ENCODE measurements around the gene ADARB2.

ADARB2 gene

DNA sequence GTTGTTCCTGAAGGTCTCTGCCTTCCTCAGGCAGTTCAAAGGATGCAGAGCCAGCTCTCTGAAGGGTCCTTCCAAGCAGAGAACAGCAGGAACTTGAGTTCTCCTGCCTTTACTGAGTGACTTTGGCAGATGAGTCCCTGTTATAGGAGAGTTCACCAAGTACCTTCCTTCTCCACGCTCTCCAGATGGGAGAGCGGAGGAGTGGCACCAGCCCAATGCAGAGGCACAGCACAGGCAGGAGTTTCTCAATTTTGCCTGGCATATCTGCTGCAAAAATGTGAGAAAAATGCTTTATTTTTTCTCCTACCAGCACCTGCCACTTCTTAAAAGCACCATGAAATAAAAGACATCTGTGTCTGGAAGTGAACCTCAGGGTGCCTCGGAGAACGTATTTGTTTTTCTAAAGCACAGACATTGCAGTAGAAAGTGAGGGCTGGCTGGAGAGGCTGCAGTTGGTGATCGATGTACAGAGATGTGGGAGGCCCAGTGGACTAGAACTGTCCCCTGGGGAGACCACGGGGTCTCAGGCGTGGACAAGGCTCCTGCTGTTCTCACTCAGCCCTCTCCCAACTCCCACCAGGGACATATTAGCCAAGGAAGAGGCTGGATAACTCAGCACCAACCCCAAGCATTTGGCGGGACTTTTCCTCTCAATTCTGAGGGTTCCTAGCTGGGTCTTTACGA is 506.6 kb downstream of the ADARB2 start (continued):
- TF ChIP-seq ZNF132 (tag by site-specific recombination; IDR thresholded peaks at IDR 0.05; ENCODE audit: borderline replicate concordance) = no peak
- TF ChIP-seq ZNF529 (tag by site-specific recombination; IDR thresholded peaks at IDR 0.05; ENCODE audit: insufficient replicate concordance) = no peak

GRCh38 chr10:1230138-1230537 is 507.2 kb downstream of the ADARB2 start:
- H3K9me3 ChIP-seq (ENCODE audit: control insufficient read depth, insufficient read depth, low read depth, low read length) = no peaks in the 10 kb centered on the region
- peaks cover 0 to 6% of the 10 kb centered on the region in 2 experiments; a peak in 1 of 3 replicates for H3K36me3 ChIP-seq (ENCODE audit: control insufficient read depth in 2 of 2, insufficient read depth in 1 of 2, low read length in 2 of 2)
- H3K4me3 ChIP-seq (ENCODE audit: low read depth, low read length) = no peak overlapping the region
- POLR2A ChIA-PET = no interaction called here
- H3K4me1 ChIP-seq (ENCODE audit: control insufficient read depth, insufficient read depth, low read length) = no peaks in the 10 kb centered on the region
- CTCF ChIA-PET = interaction anchor here (0.6 to 2.2 kb wide), 4 partner anchors 11 to 139 kb away, joined by 3 to 5 read pairs (median 3); no protein-coding TSS in a partner anchor
- H3K27ac ChIP-seq (ENCODE audit: extremely low read depth, low read depth, low read length) = no peak overlapping the region
- TF ChIP-seq ZBTB48 (tag by site-specific recombination; IDR thresholded peaks at IDR 0.05) (no peak), ZNF292 (tag by site-specific recombination; IDR thresholded peaks at IDR 0.05; ENCODE audit: borderline replicate concordance, low read depth) (no peak), KLF16 (tag by site-specific recombination; IDR thresholded peaks at IDR 0.05) (no peak), ZNF670 (tag by site-specific recombination; IDR thresholded peaks at IDR 0.05; ENCODE audit: low read depth) (no peak), ZNF239 (tag by site-specific recombination; IDR thresholded peaks at IDR 0.05) (no peak), ZFP41 (tag by site-specific recombination; IDR thresholded peaks at IDR 0.05; ENCODE audit: borderline replicate concordance) (no peak), ZNF555 (tag by site-specific recombination; conservative IDR thresholded peaks at IDR 0.05) (no peak), PATZ1 (tag by site-specific recombination; IDR thresholded peaks at IDR 0.05) (no peak), ZNF416 (tag by site-specific recombination; IDR thresholded peaks at IDR 0.05) (no peak)
- TF ChIP-seq, protein P1, sequence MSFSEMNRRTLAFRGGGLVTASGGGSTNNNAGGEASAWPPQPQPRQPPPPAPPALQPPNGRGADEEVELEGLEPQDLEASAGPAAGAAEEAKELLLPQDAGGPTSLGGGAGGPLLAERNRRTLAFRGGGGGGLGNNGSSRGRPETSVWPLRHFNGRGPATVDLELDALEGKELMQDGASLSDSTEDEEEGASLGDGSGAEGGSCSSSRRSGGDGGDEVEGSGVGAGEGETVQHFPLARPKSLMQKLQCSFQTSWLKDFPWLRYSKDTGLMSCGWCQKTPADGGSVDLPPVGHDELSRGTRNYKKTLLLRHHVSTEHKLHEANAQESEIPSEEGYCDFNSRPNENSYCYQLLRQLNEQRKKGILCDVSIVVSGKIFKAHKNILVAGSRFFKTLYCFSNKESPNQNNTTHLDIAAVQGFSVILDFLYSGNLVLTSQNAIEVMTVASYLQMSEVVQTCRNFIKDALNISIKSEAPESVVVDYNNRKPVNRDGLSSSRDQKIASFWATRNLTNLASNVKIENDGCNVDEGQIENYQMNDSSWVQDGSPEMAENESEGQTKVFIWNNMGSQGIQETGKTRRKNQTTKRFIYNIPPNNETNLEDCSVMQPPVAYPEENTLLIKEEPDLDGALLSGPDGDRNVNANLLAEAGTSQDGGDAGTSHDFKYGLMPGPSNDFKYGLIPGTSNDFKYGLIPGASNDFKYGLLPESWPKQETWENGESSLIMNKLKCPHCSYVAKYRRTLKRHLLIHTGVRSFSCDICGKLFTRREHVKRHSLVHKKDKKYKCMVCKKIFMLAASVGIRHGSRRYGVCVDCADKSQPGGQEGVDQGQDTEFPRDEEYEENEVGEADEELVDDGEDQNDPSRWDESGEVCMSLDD (tag by site-specific recombination; IDR thresholded peaks at IDR 0.05) = no peak

GRCh38 chr10:1229574-1229973 is 507.8 kb downstream of the ADARB2 start:
- CTCF ChIA-PET = interaction anchor here (0.6 to 2.2 kb wide), 4 partner anchors 10 to 139 kb away, joined by 3 to 5 read pairs (median 3); no protein-coding TSS in a partner anchor
- no peak overlapping the region for H3K27ac ChIP-seq (ENCODE audit: extremely low read depth, low read depth, low read length)
- POLR2A ChIA-PET = no interaction called here
- H3K36me3 ChIP-seq (ENCODE audit: control insufficient read depth in 2 of 2, insufficient read depth in 1 of 2, low read length in 2 of 2) = peaks cover 0 to 6% of the 10 kb centered on the region in 2 experiments; a peak in 1 of 3 replicates
- H3K4me3 ChIP-seq (ENCODE audit: low read depth, low read length) = no peak overlapping the region
- no peaks in the 10 kb centered on the region for H3K9me3 ChIP-seq (ENCODE audit: control insufficient read depth, insufficient read depth, low read depth, low read length)
- no peaks in the 10 kb centered on the region for H3K4me1 ChIP-seq (ENCODE audit: control insufficient read depth, insufficient read depth, low read length)
- TF ChIP-seq ZNF354C (tag by site-specific recombination; IDR thresholded peaks at IDR 0.05; ENCODE audit: borderline replicate concordance, low read depth) (no peak), ZNF658 (tag by site-specific recombination; IDR thresholded peaks at IDR 0.05) (no peak), ZNF548 (tag by site-specific recombination; IDR thresholded peaks at IDR 0.05) (no peak), YY2 (tag by site-specific recombination; IDR thresholded peaks at IDR 0.05) (no peak), ZSCAN18 (tag by site-specific recombination; IDR thresholded peaks at IDR 0.05) (no peak), PRDM2 (tag by site-specific recombination; IDR thresholded peaks at IDR 0.05; ENCODE audit: borderline replicate concordance) (no peak), WT1 (tag by site-specific recombination; IDR thresholded peaks at IDR 0.05) (no peak), ZNF433 (tag by site-specific recombination; IDR thresholded peaks at IDR 0.05; ENCODE audit: low read depth) (no peak), ZNF529 (tag by site-specific recombination; IDR thresholded peaks at IDR 0.05; ENCODE audit: insufficient replicate concordance) (no peak)
